HG03103 (cell line): ENCODE measurements around the gene TRAK1.
"Not testable (repeated sequence)": the region's sequence is repeated elsewhere in the genome, so short reads cannot be mapped to it uniquely, and the experiment has no call there.

ENCODE experiments used
- ATAC-seq: cut with Tn5 transposase; IDR thresholded peaks from one replicate; pipeline ENCODE4 v1.9.1; 2021; ENCODE audit warnings: low read depth; ENCODE audit not compliant: unreplicated experiment

Gene TRAK1, protein sequence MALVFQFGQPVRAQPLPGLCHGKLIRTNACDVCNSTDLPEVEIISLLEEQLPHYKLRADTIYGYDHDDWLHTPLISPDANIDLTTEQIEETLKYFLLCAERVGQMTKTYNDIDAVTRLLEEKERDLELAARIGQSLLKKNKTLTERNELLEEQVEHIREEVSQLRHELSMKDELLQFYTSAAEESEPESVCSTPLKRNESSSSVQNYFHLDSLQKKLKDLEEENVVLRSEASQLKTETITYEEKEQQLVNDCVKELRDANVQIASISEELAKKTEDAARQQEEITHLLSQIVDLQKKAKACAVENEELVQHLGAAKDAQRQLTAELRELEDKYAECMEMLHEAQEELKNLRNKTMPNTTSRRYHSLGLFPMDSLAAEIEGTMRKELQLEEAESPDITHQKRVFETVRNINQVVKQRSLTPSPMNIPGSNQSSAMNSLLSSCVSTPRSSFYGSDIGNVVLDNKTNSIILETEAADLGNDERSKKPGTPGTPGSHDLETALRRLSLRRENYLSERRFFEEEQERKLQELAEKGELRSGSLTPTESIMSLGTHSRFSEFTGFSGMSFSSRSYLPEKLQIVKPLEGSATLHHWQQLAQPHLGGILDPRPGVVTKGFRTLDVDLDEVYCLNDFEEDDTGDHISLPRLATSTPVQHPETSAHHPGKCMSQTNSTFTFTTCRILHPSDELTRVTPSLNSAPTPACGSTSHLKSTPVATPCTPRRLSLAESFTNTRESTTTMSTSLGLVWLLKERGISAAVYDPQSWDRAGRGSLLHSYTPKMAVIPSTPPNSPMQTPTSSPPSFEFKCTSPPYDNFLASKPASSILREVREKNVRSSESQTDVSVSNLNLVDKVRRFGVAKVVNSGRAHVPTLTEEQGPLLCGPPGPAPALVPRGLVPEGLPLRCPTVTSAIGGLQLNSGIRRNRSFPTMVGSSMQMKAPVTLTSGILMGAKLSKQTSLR

DNA sequence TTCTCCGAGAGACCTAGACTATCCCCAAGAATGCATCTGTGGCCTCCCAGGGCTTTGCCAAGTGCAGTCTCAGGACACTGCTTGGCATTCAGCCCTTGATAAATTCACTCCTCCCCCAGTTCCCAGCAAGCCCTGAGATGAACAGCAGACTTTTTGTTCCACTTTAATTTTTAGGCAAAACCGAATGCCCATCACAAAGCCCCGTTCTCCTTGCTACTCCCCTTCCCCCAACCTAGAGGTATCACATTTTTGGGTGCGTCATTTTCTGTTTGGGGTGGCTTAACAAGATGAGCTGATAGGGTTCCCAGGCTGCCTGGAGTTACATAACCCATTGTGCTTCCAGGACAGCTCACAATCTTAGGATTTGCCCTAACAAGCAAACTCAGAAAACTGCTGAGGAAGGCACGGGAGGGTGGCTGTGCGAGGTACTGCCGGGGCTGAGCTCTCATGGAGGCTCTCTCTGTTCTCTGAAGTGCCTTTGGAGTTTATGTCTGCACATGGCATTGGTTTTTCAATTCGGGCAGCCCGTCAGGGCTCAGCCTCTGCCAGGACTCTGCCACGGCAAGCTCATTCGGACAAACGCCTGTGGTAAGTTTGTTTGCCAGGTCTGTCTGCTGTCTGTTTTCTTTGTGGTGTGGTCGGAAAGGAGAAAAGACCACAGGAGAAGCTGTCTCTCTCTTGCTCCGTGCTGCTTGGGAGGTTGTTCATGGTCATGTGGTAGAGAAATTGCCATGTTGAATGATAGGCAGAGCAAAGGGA is at the start of gene TRAK1:
TRAK1 (plus strand) TSS at position 385 of the 759 bp plus-strand sequence; CDS start at position 498, 113 bp downstream.
- no peak for ATAC-seq

DNA sequence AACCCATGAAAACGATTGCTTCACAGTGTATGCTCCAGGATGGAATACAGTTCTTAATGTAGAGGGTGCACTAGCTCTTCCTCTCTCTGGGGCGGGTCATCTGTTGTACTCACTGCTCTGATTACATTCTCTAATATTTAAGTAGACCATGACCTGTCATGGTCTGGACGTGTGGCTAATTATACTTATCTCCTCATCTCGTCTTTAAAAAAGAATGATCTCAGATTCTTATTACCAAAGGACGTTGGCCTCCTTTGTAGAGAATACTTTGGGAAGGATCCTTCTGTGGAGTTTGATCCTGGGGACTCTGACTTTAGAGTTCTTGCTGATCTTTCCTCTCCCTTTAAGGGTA is 48.4 kb upstream of the TRAK1 start:
- no peak for ATAC-seq

DNA sequence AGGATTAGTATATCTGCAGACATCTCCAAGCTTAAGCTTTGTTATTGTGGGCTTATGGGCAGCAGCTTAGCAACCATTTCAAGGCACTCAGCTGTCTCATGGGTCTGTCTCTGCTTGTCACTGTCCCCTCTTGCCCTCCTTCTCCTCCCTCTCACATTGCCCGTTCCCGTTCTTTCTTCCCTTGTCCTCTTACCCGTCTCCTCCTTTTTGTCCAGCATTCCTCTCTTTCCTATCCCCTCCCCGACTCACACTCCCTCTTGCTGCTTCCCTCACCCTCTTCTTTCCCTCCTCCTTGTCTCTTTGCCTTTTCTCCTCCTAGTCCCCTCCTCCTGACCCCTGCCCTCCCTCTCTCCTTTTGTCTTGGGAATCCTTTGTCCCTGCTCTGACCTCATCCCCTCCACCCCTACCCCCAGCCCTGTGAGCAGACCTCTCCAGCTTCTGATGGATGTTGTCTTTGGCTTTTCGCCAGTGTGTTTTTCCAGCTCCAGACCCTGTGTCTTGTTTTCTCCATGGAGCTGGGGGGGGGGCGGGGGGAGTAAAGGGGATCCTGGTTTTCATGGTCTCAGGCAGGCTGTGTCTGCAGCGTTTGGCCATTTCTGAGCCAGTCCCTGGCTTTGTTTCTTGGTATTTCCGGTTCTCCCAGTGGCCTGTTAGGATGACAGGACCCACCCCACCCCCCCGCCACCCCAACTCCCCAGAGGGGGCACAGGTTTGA is 47.9 kb upstream of the TRAK1 start:
- no peak for ATAC-seq

DNA sequence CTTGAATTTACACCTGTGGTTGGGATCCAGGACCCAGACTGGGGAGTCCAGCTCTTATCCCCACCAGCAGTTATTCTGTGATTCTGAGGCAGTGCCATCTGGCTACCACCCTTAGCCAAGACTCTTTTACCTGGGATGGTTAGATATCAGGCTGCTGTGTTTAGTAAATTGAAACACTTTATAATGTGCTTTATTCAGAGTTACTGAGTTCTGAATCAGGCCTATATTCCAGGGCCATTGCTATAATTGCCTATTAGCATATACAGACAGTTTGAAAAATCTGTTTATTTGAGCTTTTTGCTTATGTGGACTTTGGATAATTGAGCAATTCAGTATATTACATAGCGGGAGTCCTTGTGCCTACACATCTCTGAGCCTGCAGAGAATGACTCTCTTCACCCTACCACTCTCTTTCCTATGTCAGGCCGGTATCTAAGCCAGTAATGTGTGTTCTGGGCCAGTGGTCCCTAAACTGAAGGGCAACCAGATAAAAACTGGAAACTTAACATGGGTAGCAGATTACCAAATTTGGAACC is 45.4 kb upstream of the TRAK1 start:
- no peak for ATAC-seq

DNA sequence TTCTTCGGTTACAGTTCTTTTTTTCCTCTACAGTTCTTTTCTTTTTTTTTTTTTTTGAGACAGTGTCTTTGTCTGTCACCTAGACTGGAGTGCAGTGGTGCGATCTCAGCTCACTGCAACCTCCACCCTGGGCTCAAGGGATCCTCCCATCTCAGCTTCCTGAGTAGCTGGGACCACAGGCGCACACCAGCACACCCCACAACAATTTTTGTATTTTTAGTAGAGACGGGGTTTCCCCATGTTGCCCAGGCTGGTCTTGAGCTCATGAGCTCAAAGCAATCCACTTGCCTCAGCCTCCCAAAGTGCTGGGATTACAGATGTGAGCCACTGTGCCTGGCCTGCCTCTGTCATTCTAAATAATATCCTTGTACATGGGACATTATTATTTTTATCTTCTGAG is 42.6 kb upstream of the TRAK1 start:
- ATAC-seq, result not testable (repeated sequence)

DNA sequence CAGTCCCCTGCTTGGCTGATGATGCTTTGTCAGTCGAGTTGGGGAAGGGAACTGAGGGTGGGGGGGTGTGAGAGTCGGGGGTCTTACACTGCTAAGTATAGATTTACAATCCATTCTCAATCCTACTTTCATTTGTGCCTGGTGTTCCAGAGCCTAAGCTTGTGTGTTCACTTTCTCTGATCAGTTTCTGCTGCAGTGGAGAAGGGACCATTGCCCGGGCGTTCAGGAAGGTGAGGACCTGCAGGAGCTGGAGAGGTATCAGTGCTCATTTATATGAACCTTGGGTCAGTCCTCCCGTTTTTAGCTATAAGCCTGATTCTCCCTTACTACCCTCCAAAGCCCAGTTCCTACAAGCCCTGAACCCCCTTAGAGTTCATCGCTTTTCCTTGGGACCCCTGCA is 41.0 kb upstream of the TRAK1 start:
- no peak for ATAC-seq

DNA sequence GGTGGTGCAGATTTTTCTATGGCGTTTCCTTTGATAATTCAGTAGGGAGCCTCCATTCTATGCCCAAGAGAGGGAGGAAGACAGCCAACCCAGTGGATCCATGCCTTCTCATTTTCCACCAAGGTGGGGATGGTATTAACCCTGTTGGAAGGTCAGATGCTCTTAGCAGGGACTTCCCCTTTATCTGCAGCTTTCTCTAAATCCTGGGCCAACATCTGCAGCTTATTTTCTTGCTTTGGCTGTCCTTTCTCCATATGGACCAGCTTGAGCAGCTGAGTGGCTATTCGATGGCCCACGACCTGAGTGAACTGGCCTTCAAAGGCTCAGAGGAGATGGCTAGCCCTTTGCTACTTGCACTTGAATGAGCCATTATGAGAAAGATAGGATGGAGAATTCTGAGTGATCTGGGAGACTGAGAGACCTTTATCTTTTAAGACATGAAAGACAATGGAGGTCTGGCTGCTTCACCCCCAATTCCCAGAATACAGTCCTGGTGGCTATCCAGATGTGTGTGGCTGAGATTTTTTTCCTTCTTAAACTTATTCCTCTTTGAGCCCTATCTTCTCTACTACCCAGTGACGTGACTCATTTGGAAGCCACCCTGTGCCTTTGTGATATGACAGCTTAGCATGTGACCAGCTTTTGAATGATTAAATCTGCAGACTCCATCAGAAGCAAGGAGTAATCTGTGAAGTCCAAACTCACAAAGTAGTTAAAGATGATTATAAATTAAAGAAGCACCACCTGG is 39.6 kb upstream of the TRAK1 start:
- ATAC-seq, result no peak

DNA sequence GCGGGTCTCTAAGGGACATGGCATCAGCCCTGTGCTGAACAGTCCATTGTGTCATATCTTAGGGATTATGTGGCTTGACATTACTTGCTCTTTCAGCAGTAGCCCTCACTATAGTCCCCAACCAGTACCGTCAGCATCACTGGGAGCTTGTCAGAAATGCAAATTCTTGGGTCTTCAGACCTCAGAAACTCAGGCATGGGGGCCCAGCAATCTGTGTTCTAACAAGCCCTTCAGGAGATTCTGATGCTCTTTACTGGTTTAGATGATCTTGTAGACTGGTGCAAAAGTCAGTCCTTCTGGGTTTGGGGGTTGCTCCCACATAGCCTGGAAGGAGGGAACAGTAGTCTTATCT is 39.0 kb upstream of the TRAK1 start:
- ATAC-seq, result no peak

DNA sequence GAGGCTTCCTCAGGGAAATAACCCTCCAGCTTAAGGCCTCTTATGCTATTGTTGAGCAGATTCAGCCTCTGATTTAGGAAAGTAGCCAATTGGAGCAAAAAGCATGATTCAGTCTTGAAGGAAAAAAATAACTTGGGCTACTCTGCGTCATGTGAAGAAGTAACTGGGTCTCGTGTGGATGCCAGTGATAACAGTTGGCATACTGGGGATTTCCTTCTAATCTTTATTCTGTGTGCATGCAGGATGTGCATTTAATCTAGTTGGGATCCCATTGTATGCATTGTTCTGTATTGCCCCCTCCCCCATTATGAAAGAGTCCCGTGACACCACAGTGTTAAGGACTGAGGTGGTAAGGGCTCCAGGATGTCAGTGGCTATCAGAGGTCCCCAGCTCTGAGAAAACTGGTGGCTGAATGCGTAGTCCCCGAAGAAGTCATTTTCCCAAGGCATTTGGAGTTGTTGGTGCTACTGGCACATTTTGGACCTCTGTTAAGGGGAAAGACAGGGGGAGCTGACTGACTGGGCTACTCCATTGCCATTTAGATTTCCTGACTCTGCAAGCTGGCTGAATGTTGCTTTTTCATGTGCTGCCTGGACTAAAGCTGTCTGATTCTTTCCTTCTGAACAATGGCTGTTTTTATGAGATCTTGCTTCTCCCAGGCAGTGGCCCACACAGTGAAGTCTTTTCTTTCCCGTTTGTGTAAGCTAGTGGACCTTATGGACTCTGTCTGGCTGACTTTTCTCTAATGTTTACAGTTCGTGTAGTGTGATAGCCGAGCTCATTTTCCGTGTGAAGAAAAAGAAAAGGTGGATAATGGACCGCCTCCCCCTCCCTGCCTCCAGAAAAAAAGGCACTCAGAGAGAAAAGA is 38.4 kb upstream of the TRAK1 start:
- no peak for ATAC-seq

DNA sequence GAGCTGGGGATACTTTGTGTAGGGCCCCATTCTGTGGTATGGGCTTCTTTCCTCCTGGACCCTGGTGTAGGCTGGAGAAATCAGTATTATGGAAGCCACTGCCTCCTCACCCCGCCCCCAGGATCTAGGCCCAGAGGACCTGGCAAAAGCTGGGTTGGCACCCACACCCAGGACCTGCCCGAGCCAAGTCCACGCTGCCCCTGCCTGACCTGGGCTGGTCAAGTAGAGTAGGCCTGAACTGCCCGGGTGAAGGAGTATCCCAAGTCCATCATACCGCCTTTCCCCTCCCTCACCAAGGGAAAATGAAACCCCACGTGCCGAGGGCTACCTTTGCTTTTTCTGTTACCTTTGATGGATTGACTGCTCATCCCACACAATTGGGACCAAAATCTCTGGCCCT is 37.7 kb upstream of the TRAK1 start:
- no peak for ATAC-seq

DNA sequence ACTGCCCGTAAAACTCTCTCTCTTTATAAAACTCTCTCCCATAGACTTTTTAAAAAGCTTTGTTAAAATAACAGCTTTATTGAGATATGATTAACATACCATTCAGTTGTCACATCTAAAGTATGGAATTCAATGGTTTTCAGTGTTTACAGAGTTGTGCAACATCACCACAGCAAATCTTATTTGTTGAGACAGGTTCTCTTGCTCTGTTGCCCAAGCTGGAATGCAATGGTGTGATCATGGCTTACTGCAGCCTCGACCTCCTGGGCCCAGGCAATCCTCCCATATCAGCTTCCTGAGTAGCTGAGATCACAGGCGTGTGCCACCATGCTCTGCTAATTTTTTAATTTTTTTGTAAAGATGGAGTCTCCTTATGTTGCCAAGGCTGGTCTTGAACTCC is 35.9 kb upstream of the TRAK1 start:
- no peak for ATAC-seq

DNA sequence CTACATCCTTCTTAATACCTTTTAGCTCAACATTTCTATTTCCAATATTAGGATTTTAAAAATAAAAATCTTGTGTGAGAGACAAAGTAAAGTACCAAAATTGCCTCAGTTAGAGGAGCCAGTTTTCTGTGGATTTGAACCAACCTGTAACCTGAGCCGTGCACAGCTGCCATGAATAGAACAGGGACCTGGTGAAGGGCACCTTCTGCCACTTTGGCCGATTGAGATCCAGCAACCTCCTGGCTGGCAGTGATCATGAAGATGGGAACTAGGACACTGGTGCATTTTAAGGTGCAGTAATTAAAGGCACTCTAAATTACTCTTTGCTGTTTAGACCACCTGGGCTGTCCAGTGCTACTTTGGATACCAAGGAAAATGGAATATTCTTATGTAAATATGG is 34.3 kb upstream of the TRAK1 start:
- no peak for ATAC-seq

DNA sequence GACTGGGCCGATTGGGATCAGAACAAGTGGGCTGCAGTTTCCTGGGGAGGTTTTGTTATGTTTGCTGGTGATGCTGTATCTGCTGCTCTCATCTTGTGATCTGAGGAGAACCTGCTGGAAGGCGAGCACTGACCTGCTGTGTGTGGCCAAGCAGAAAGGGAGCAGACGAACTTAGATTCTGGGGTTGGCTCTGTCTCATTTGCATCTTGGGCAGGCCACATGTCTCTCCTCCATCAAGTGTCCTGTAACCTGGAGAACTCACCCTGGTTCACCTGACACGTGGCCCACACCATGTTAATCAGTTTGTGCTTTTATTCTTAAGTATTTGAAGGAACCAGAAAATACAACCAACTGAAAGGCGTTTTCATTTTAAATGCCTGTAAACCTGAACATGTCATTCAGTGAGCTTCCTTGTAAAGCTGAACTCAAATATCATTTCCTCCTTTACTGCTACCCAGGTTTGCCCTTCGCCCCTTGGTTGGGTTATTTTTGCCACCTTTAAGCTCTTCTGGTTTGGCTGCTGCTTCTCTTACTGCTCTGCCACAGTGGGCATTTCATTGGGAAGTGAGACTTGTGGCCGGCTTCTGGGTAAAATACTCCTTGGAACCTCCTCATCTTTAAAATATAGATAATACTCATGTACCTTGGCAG is 33.5 kb upstream of the TRAK1 start:
- peak; percentile 76 for ATAC-seq

DNA sequence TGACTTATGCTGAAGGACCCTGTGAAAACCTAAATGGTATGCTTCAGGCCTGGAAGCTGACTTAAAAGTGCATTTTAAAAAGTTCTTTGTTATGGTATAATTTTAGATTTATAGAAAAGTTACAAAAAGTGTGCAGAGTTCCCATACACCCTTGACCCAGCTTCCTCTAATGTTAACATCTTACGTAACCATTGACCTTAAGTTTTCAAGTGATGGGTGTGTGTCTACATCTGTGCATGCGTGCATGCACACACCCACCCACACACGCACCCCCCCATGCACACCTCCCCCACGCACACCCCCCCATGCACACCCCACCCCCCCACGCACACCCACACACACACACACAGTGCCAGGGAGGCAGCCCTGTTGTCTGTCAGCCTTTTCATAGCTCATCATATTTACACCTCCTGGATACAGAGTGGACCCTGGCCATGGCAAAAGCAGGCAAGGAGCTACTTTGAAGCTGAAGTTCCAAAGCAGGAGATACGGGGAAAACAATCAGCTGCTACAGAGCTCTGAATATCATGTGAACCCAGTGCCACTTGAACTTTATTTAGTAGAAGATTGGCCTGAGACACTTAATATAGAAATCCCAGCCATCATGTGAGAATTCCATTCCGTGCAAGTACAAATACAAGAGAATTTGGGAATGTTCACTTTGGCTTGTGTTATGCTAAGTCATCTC is 30.0 kb upstream of the TRAK1 start:
- no peak for ATAC-seq

DNA sequence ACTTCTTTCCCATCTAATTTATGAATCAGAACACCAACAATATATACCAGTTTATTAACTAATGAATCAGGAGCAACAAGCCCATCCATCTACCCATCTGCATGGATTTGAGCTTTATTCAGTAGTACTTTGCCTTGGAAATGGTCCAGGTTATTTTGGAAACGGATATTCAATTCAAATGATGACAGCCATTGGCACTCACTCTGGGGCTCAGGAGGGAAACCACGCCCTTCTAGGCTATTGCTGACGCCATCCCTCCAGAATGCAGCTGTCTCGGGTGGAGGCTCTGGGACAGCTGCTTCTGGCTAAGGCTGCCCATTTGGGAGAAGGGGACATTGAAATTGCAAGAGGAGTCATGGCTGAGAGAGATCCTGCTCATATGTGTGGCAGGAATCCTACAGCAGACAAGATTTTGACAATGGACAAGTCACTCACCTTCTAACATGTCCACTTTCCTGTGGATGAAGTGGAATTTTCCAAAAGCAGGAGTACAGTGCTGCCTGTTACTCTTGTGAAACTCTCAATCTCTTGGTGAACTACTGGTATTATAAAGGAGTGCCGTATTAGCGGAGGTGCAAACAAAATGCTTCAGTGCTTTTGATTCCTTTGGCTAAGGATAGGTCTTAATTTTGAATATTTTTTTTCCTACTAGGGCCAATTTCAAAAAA is 29.3 kb upstream of the TRAK1 start:
- ATAC-seq, result no peak

DNA sequence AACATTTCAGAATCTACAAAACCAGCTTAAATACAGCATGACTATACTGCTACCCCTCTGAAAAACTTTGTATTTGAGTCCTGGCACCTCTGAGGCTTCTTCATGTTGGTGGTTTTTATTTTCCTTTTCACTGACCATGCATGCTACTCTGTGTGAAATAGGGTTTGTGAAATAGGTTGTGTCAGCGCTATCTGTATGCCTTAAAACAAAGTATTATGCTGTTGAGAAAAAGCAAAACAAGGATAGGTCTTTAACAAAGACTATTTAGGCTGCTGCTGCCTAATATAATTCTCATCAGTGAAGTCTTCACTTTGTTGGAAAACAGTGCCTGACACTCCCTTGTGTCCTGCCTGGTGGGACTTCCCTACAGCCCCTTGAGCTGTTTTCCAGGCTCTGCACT is 28.7 kb upstream of the TRAK1 start:
- no peak for ATAC-seq

DNA sequence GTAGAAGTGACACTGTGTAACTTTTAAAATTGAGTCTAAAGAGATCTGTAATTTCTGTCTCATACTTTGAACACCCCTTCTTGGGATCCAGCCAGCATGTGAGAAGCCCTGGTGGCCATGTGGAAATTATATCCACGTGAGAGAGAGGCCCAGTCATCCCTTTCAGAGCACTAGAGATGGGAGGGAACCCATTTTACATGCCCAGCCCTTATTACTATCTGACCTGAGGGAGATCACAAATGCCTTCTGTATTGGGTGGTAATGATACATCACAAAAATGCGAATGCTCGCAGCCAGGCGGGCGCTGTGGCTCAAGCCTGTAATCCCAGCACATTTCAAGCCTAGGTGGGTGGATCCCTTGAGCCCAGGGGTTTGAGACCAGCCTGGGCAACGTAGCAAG is 27.3 kb upstream of the TRAK1 start:
- no peak for ATAC-seq
